GM12878 (cell line): ENCODE results near the gene DALRD3. TPM values are rescaled to one million over a fixed set of nuclear protein-coding genes. Genes with fewer than 3 reads are reported as not detected.
A peak's percentile ranks its signal among the peaks of the same experiment; 100 is the strongest.

Source experiments
- ASH2L ChIP-seq: fragments of 300-600, 200-600 bp; sonication (generic); IDR thresholded peaks from 2 replicates; pipeline ENCODE4 v1.6.1; 2017; ENCODE audit warnings: low read depth, mild to moderate bottlenecking, borderline replicate concordance
- BRCA1 ChIP-seq: IDR thresholded peaks from 2 replicates; pipeline ENCODE4 v1.6.1; 2011; ENCODE audit warnings: low read depth, low read length, improper control_type of control experiment
- DPF2 ChIP-seq: fragments of 450-650 bp; IDR thresholded peaks from 2 replicates; pipeline ENCODE4 v1.6.1; 2017; ENCODE audit warnings: mild to moderate bottlenecking
- EP300 ChIP-seq, 2 experiments: fragments of 150-350 bp in 1 of 2; IDR thresholded peaks; 2 replicates each; pipeline ENCODE4 v1.6.1; 2011 to 2012; ENCODE audit warnings: low read depth in 2 of 2, low read length in 2 of 2, borderline replicate concordance in 1 of 2, improper control_type of control experiment in 1 of 2, inconsistent platforms in 1 of 2; ENCODE audit not compliant: control insufficient read depth in 1 of 2
- EZH2 ChIP-seq: IDR thresholded peaks from 2 replicates; pipeline ENCODE4 v1.6.1; 2012; ENCODE audit warnings: low read depth, mild to moderate bottlenecking, control low read depth, inconsistent platforms, low read length, borderline replicate concordance; ENCODE audit not compliant: control insufficient read depth
- FOXK2 ChIP-seq: fragments of 450-650 bp; IDR thresholded peaks from 2 replicates; pipeline ENCODE4 v1.6.1; 2017; ENCODE audit warnings: mild to moderate bottlenecking, moderate library complexity
- HDAC2 ChIP-seq: fragments of 200-600 bp; sonication (generic); IDR thresholded peaks from 2 replicates; pipeline ENCODE4 v1.6.1; 2017
- HDGF ChIP-seq: fragments of 450-650 bp; IDR thresholded peaks from 2 replicates; pipeline ENCODE4 v1.6.1; 2016; ENCODE audit warnings: antibody characterized with exemption
- IKZF2 ChIP-seq, 2 experiments: fragments of 450-650 bp; IDR thresholded peaks; 2 replicates each; pipeline ENCODE4 v1.6.1; 2017; ENCODE audit warnings: mild to moderate bottlenecking in 2 of 2, moderate library complexity in 2 of 2
- IRF4 ChIP-seq: IDR thresholded peaks from 2 replicates; pipeline ENCODE4 v1.6.1; 2011; ENCODE audit warnings: low read depth, low read length
- KDM1A ChIP-seq: fragments of 200-600 bp; sonication (generic); IDR thresholded peaks from 2 replicates; pipeline ENCODE4 v1.6.1; 2016; ENCODE audit warnings: borderline replicate concordance
- MTA3 ChIP-seq: IDR thresholded peaks from 2 replicates; pipeline ENCODE4 v1.6.1; 2012; ENCODE audit warnings: low read length, inconsistent platforms, borderline replicate concordance
- NR2C2 ChIP-seq: IDR thresholded peaks from 2 replicates; pipeline ENCODE4 v1.6.1; 2011; ENCODE audit warnings: borderline replicate concordance, low read depth; ENCODE audit not compliant: control insufficient read depth, insufficient read length
- NR2F1 ChIP-seq: fragments of 450-650 bp; conservative IDR thresholded peaks from 2 replicates; pipeline ENCODE4 v1.6.1; 2017; ENCODE audit warnings: mild to moderate bottlenecking
- NRF1 ChIP-seq: conservative IDR thresholded peaks from 2 replicates; pipeline ENCODE4 v1.6.1; 2011; ENCODE audit warnings: mild to moderate bottlenecking, low read depth, low read length, improper control_type of control experiment
- PAX5 ChIP-seq: IDR thresholded peaks from 2 replicates; pipeline ENCODE4 v1.6.1; 2011; ENCODE audit warnings: low read depth, low read length, borderline replicate concordance
- POLR2AphosphoS2 ChIP-seq: IDR thresholded peaks from 2 replicates; pipeline ENCODE4 v1.6.1; 2011; ENCODE audit warnings: low read depth, mild to moderate bottlenecking, low read length, improper control_type of control experiment, moderate library complexity
- RB1 ChIP-seq: fragments of 450-650 bp; formaldehyde crosslinking; IDR thresholded peaks from 2 replicates; pipeline ENCODE4 v1.6.1; 2017; ENCODE audit warnings: mild to moderate bottlenecking, borderline replicate concordance
- TBL1XR1 ChIP-seq: IDR thresholded peaks from 2 replicates; pipeline ENCODE4 v1.6.1; 2012; ENCODE audit warnings: low read depth, low read length, improper control_type of control experiment
- ZZZ3 ChIP-seq: IDR thresholded peaks from 2 replicates; pipeline ENCODE4 v1.6.1; 2011; ENCODE audit warnings: low read depth; ENCODE audit not compliant: control insufficient read depth, insufficient read length
- polyA plus RNA-seq, 11 experiments: library from polyadenylated mRNA; depleted of rRNA in 4 of 11; unstranded in 6 of 11; stranded (reverse) in 5 of 11; fragments of >200 nt; fragmentation: Nextera tagmentation in 4 of 11; fragmentation: Illumina TruSeq in 1 of 11; extraction: Ambion mirVana in 4 of 11; extraction: Trizol in 1 of 11; gene quantifications; 1 replicate in 1 of 11; 2 replicates in 10 of 11; pipeline versions ENCODE4 v1.2.1 to v1.2.3, GENCODE V29; 2011 to 2016; ENCODE audit warnings: inconsistent platforms in 2 of 11, missing spikeins in 2 of 11, low read depth in 1 of 11
- total RNA-seq, 4 experiments: library from RNA; depleted of rRNA in 3 of 4; stranded (reverse); fragments of >200 nt in 3 of 4; fragmentation: Illumina TruSeq in 1 of 4; extraction: Trizol in 1 of 4; gene quantifications; 2 replicates each; pipeline versions ENCODE4 v1.2.1 to v1.2.3, GENCODE V29; 2013 to 2021
- TF ChIP-seq, protein P1 (sequence below): fragments of 450-650 bp; IDR thresholded peaks from 2 replicates; pipeline ENCODE4 v1.6.1; 2018; ENCODE audit warnings: borderline replicate concordance, mild to moderate bottlenecking; ENCODE audit not compliant: partially characterized antibody
- TF ChIP-seq, protein P2 (sequence below): IDR thresholded peaks from 2 replicates; pipeline ENCODE4 v1.6.1; 2012; ENCODE audit warnings: low read length, inconsistent platforms
- TF ChIP-seq, protein P3 (sequence below): fragments of 450-650 bp; conservative IDR thresholded peaks from 2 replicates; pipeline ENCODE4 v1.6.1; 2017; ENCODE audit warnings: mild to moderate bottlenecking, moderate library complexity
- TF ChIP-seq, protein P4 (sequence below): IDR thresholded peaks from 2 replicates; pipeline ENCODE4 v1.6.1; 2011; ENCODE audit warnings: low read depth, mild to moderate bottlenecking, low read length, moderate library complexity, borderline replicate concordance; ENCODE audit errors: extremely low read depth

The DALRD3 gene
- total and polyA plus RNA-seq, 10 of the 15 experiments (the other 5 are each of a cell fraction or from before 2014, with no cell fraction given) = 10.1 to 28.2 (median 21.6) TPM

DNA sequence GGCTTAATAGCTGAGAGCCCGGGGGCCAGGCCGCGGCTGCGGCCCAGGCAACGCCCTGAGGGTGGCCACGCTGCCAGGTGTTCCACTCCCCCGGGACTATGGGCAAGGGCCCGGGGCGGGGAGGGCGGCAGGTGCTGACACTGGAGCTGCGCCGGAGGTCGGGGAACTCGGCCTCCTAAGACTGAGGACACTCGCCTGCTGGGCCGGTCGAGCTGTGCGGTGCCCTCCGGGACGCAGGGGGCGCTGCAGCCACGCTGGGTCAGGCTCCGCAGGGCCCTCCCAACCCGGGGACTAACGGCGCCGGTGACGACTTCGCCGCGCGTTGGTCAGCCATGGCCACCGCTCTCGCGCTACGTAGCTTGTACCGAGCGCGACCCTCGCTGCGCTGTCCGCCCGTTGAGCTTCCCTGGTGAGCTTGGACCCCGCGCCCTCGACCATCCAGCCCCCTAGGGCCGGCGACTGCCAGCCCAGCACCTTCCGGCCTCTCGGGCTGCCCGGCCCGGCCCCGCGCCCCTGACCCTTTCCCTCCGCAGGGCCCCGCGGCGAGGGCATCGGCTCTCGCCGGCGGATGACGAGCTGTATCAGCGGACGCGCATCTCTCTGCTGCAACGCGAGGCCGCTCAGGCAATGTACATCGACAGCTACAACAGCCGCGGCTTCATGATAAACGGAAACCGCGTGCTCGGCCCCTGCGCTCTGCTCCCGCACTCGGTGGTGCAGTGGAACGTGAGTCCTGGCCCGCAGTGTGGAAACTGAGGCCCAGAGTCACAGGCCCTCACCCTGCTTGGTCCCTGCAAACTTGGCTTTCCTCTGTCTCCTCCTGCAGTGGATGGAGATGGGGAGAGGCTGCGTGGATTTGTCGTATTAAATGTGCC, 3.7 kb upstream of the DALRD3 start, which contains the start of gene NDUFAF3 (continued):
- TF ChIP-seq NRF1 = peak; percentile 23; the same call in 1 of the 2 replicates
- no peak for TF ChIP-seq IRF4
- TF ChIP-seq, protein P1, sequence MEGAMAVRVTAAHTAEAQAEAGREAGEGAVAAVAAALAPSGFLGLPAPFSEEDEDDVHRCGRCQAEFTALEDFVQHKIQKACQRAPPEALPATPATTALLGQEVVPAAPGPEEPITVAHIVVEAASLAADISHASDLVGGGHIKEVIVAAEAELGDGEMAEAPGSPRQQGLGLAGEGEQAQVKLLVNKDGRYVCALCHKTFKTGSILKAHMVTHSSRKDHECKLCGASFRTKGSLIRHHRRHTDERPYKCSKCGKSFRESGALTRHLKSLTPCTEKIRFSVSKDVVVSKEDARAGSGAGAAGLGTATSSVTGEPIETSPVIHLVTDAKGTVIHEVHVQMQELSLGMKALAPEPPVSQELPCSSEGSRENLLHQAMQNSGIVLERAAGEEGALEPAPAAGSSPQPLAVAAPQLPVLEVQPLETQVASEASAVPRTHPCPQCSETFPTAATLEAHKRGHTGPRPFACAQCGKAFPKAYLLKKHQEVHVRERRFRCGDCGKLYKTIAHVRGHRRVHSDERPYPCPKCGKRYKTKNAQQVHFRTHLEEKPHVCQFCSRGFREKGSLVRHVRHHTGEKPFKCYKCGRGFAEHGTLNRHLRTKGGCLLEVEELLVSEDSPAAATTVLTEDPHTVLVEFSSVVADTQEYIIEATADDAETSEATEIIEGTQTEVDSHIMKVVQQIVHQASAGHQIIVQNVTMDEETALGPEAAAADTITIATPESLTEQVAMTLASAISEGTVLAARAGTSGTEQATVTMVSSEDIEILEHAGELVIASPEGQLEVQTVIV = no peak
- TF ChIP-seq NR2F1 = peak; percentile 87
- TF ChIP-seq, protein P2, sequence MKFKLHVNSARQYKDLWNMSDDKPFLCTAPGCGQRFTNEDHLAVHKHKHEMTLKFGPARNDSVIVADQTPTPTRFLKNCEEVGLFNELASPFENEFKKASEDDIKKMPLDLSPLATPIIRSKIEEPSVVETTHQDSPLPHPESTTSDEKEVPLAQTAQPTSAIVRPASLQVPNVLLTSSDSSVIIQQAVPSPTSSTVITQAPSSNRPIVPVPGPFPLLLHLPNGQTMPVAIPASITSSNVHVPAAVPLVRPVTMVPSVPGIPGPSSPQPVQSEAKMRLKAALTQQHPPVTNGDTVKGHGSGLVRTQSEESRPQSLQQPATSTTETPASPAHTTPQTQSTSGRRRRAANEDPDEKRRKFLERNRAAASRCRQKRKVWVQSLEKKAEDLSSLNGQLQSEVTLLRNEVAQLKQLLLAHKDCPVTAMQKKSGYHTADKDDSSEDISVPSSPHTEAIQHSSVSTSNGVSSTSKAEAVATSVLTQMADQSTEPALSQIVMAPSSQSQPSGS = no peak
- TF ChIP-seq KDM1A = no peak
- TF ChIP-seq PAX5 = peak; percentile 27; the same call in 1 of the 2 replicates
- TF ChIP-seq ZZZ3 = no peak
- TF ChIP-seq, protein P3, sequence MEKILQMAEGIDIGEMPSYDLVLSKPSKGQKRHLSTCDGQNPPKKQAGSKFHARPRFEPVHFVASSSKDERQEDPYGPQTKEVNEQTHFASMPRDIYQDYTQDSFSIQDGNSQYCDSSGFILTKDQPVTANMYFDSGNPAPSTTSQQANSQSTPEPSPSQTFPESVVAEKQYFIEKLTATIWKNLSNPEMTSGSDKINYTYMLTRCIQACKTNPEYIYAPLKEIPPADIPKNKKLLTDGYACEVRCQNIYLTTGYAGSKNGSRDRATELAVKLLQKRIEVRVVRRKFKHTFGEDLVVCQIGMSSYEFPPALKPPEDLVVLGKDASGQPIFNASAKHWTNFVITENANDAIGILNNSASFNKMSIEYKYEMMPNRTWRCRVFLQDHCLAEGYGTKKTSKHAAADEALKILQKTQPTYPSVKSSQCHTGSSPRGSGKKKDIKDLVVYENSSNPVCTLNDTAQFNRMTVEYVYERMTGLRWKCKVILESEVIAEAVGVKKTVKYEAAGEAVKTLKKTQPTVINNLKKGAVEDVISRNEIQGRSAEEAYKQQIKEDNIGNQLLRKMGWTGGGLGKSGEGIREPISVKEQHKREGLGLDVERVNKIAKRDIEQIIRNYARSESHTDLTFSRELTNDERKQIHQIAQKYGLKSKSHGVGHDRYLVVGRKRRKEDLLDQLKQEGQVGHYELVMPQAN = peak; percentile 78
- TF ChIP-seq IKZF2 (IDR thresholded peaks at IDR 0.05) = peak; percentile 53 to 70; a peak in 3 of 4 replicates
- TF ChIP-seq BRCA1 = peak; percentile 32; the same call in 1 of the 2 replicates
- no peak for TF ChIP-seq FOXK2
- TF ChIP-seq HDGF = 0 out of 2 replicates have a peak, but pooled peaks have one; percentile 13
- peak in 1 of 2 experiments; percentile 25; a peak in 1 of 4 replicates for TF ChIP-seq EP300 (IDR thresholded peaks at IDR 0.05; ENCODE audit: borderline replicate concordance in 1 of 2, control insufficient read depth in 1 of 2, low read depth in 2 of 2, low read length in 2 of 2)
- TF ChIP-seq, protein P4, sequence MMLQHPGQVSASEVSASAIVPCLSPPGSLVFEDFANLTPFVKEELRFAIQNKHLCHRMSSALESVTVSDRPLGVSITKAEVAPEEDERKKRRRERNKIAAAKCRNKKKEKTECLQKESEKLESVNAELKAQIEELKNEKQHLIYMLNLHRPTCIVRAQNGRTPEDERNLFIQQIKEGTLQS = no peak
- TF ChIP-seq EZH2 = no peak
- peak; percentile 19; the same call in 1 of the 2 replicates for TF ChIP-seq POLR2AphosphoS2
- no peak for TF ChIP-seq HDAC2
- no peak for TF ChIP-seq NR2C2
- TF ChIP-seq RB1 = 0 out of 2 replicates have a peak, but pooled peaks have one; percentile 62
- no peak for TF ChIP-seq MTA3
- peak; percentile 95 for TF ChIP-seq DPF2
- no peak for TF ChIP-seq TBL1XR1
- no peak; the same call in 1 of the 2 replicates for TF ChIP-seq ASH2L
